Measurements from ENCODE around the gene SEMA3B.

- no peak for TF ChIP-seq CTCF (IDR thresholded peaks at IDR 0.05; ENCODE audit: low read depth, low read length)
- no peak for TF ChIP-seq EZH2phosphoT487 (IDR thresholded peaks at IDR 0.05; ENCODE audit: low read depth)
These were observed 2.9 kb upstream of the SEMA3B start for GRCh38 chr3:50266017-50266416.
